Upper lobe of left lung (tissue), 4 donors: Measurements from ENCODE around the gene RIPOR2.

ENCODE experiments used
- EP300 ChIP-seq, 4 donors: sonication (generic); formaldehyde crosslinking; IDR thresholded peaks; one replicate each; pipeline ENCODE4 v1.5.1; 2017; ENCODE audit warnings: antibody characterized with exemption in 4 of 4, control low read depth in 2 of 4
- POLR2A ChIP-seq, 4 donors: fragments of 450-650 bp; IDR thresholded peaks; one replicate each; pipeline ENCODE4 v1.5.1; 2016 to 2017; ENCODE audit warnings: antibody characterized with exemption in 4 of 4, mild to moderate bottlenecking in 2 of 4
- TF ChIP-seq, protein P1 (sequence below), 6 experiments: fragments of 450-650 bp in 4 of 6; fragments of 200-600 bp in 2 of 6; sonication (generic) in 2 of 6; IDR thresholded peaks; one replicate each; pipeline ENCODE4 v1.5.1; 2016 to 2019; ENCODE audit warnings: antibody characterized with exemption in 6 of 6

- TF ChIP-seq, protein P1, sequence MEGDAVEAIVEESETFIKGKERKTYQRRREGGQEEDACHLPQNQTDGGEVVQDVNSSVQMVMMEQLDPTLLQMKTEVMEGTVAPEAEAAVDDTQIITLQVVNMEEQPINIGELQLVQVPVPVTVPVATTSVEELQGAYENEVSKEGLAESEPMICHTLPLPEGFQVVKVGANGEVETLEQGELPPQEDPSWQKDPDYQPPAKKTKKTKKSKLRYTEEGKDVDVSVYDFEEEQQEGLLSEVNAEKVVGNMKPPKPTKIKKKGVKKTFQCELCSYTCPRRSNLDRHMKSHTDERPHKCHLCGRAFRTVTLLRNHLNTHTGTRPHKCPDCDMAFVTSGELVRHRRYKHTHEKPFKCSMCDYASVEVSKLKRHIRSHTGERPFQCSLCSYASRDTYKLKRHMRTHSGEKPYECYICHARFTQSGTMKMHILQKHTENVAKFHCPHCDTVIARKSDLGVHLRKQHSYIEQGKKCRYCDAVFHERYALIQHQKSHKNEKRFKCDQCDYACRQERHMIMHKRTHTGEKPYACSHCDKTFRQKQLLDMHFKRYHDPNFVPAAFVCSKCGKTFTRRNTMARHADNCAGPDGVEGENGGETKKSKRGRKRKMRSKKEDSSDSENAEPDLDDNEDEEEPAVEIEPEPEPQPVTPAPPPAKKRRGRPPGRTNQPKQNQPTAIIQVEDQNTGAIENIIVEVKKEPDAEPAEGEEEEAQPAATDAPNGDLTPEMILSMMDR (IDR thresholded peaks at IDR 0.05) = no peak
- TF ChIP-seq POLR2A (IDR thresholded peaks at IDR 0.05) (no peak), EP300 (IDR thresholded peaks at IDR 0.05) (no peak)
Measured at GRCh38 chr6:24931296-24931695, 4.5 kb downstream of the RIPOR2 start.
